Sciatic nerve (tissue), 2 donors: ENCODE results near the gene GATB. TPM values are rescaled to one million over a fixed set of nuclear protein-coding genes. Genes with fewer than 3 reads are reported as not detected.

Source experiments
- ATAC-seq: fragments of 200-7000 bp; cut with Tn5 transposase; one replicate; pipeline ENCODE4 v1.9.1; 2020; ENCODE audit warnings: mild to moderate bottlenecking, moderate library complexity
- DNase-seq: peaks from one replicate; pipeline ENCODE4 v3.0.0-alpha.2; 2020; ENCODE audit warnings: low spot score
- intact Hi-C: fragments of 100-400 bp; cut with DNase I; formaldehyde crosslinking; loops from one replicate; pipeline ENCODE4 v1.14.2; 2022
- total RNA-seq: library from RNA; stranded (reverse); fragmentation: NEBNext Ultra II Directional; extraction: Animal tissue kit (Norgen Biotek cat#: 25700); gene quantifications from one replicate; pipeline ENCODE4 v1.2.1, GENCODE V29; 2021
- donor health status: DM: no; HTN: no; CAD: no.
- donor health status: DM: no; HTN: no; CAD: no.

GATB gene
- total RNA-seq, 1 donor from 2014 or later = 51.9 TPM

GRCh38 chr4:151792530-151792929, 31.7 kb upstream of the GATB start:
- intact Hi-C loops = no loop called here
- DNase-seq (no peak), ATAC-seq (no peak)

GRCh38 chr4:151788021-151788420, 27.2 kb upstream of the GATB start:
- DNase-seq (no peak), ATAC-seq (no peak)
- intact Hi-C loops = no loop called here

GRCh38 chr4:151786158-151786495, 25.3 kb upstream of the GATB start:
- intact Hi-C loops = no loop called here
- no peak for DNase-seq
- ATAC-seq = no peak

GRCh38 chr4:151785484-151786157, 24.8 kb upstream of the GATB start:
- no peak for ATAC-seq
- intact Hi-C loops = no loop called here
- DNase-seq = no peak

- DNase-seq = no peak
- no peak for ATAC-seq
- intact Hi-C loops = no loop called here
These were observed 23.9 kb upstream of the GATB start for GRCh38 chr4:151784706-151785105.

- DNase-seq (no peak), ATAC-seq (no peak)
- intact Hi-C loops = no loop called here
These were observed 23.1 kb upstream of the GATB start for GRCh38 chr4:151783867-151784266.

GRCh38 chr4:151782296-151782695, 21.5 kb upstream of the GATB start:
- intact Hi-C loops = no loop called here
- no peak for ATAC-seq

GRCh38 chr4:151781026-151781425, 20.2 kb upstream of the GATB start:
- ATAC-seq (no peak), DNase-seq (no peak)
- intact Hi-C loops = no loop called here

More at GRCh38 chr4:151782296-151782695, 21.5 kb upstream of the GATB start:
- DNase-seq = no peak

GRCh38 chr4:151777471-151777870, 16.7 kb upstream of the GATB start:
- intact Hi-C loops = no loop called here
- DNase-seq (no peak), ATAC-seq (no peak)

- DNase-seq (no peak), ATAC-seq (no peak)
- intact Hi-C loops = no loop called here
These were observed 13.5 kb upstream of the GATB start for GRCh38 chr4:151774324-151774723.

GRCh38 chr4:151772274-151772673, 11.5 kb upstream of the GATB start:
- intact Hi-C loops = no loop called here
- DNase-seq (no peak), ATAC-seq (no peak)

- ATAC-seq (no peak), DNase-seq (no peak)
- intact Hi-C loops = no loop called here
These were observed 10.9 kb upstream of the GATB start for GRCh38 chr4:151771664-151772063.

GRCh38 chr4:151770154-151770553, 9.3 kb upstream of the GATB start:
- ATAC-seq (no peak), DNase-seq (no peak)
- intact Hi-C loops = no loop called here

GRCh38 chr4:151768835-151769234, 8.0 kb upstream of the GATB start:
- no peak for ATAC-seq
- no peak for DNase-seq
- intact Hi-C loops = no loop called here

- ATAC-seq = no peak
- intact Hi-C loops = no loop called here
- no peak for DNase-seq
These were observed 5.9 kb upstream of the GATB start for GRCh38 chr4:151766691-151767090.

GRCh38 chr4:151760002-151760401, 805 bp downstream of the GATB start:
- DNase-seq = no peak
- intact Hi-C loops = loop anchor here (5.0 kb wide), 1 partner anchor 1683 kb away; the partner anchor contains the start of gene DCLK2
- ATAC-seq = no peak

GRCh38 chr4:151753056-151753455, 7.8 kb downstream of the GATB start:
- intact Hi-C loops = no loop called here
- ATAC-seq = no peak
- DNase-seq = no peak

- intact Hi-C loops = no loop called here
- ATAC-seq = no peak
- DNase-seq = no peak
These were observed 10.7 kb downstream of the GATB start for GRCh38 chr4:151750156-151750555.

GRCh38 chr4:151745481-151746231, 15.2 kb downstream of the GATB start:
- DNase-seq (no peak), ATAC-seq (no peak)
- intact Hi-C loops = no loop called here

GRCh38 chr4:151744614-151745013, 16.2 kb downstream of the GATB start:
- ATAC-seq = no peak
- intact Hi-C loops = no loop called here
- no peak for DNase-seq

- intact Hi-C loops = no loop called here
- no peak for ATAC-seq
- DNase-seq = no peak
These were observed 16.9 kb downstream of the GATB start for GRCh38 chr4:151743894-151744293.
